Measurements from ENCODE around the gene RAD21L1.
A peak's percentile ranks its signal among the peaks of the same experiment; 100 is the strongest.

RAD21L1 gene

DNA sequence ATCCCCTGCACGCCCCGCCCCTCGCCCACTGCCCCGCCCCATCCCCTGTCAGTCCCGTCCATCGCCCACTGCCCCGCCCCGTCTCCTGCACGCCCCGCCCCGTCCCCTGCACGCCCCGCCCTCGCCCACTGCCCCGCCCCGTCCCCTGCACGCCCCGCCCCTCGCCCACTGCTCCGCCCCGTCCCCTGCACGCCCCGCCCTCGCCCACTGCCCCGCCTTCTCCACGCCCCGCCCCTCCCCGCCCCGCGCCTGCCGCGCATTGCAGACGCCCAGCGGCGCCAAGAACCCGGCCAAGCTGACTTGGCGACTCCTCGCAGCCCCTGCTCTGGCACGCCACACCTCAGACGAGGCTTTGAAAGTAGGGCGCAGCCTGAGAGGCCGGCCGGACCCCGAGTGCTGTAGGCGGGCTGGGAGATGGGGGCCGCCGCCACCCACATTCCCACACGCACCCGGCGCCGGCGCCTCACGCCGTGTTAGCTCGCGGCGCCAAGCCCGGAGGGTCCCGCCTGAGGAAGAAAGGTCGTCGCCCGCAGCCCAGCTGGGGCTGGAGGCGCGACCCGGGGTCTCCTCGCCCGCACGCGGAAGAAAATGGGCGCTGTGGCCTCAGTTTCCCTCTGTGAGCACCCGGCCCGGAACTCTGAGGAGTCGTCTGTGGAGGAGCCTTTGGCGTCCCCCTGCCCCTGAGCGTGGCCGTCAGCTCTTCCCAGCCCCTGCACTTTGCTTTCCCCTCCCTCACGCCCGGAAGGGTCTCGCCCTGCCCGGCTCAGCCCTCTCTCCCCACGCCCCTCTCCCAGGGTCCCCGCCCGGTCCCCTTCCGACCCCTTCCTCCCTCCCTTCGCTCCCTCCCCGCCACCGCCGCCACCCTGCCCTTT is at the start of gene RAD21L1:
Gene RAD21L1 (plus strand): TSS at position 262 of the 872 bp plus-strand sequence. CDS start 2,410 bp downstream, outside the sequence.
- peak; percentile 96 for DNase-seq (ENCODE audit: low spot score)

- no peak for DNase-seq (ENCODE audit: low spot score)
Measured at GRCh38 chr20:1177680-1178079, 48.2 kb upstream of the RAD21L1 start.

GRCh38 chr20:1178103-1178502 is 47.7 kb upstream of the RAD21L1 start:
- DNase-seq (ENCODE audit: low spot score), result no peak

DNA sequence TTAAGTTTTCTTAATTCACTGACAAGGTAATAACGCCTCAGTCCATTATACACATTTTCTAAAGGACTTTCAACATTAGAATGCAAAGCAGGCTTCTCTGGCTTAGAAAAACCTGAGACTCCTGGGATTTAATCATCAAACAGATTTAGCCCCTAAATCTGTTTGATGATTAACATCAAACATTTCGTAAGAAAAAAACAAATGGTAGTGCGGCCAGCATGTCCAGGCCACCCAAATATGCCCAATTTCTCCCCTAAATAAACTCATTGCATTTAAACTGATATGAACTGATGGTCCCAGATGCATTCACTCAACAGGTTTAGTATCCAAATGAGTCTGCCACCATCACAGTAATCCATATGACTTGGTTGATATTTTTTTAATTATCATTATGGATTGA is 47.2 kb upstream of the RAD21L1 start:
- no peak for DNase-seq (ENCODE audit: low spot score)

GRCh38 chr20:1180949-1181348 is 44.9 kb upstream of the RAD21L1 start:
- DNase-seq (ENCODE audit: low spot score), result no peak

DNA sequence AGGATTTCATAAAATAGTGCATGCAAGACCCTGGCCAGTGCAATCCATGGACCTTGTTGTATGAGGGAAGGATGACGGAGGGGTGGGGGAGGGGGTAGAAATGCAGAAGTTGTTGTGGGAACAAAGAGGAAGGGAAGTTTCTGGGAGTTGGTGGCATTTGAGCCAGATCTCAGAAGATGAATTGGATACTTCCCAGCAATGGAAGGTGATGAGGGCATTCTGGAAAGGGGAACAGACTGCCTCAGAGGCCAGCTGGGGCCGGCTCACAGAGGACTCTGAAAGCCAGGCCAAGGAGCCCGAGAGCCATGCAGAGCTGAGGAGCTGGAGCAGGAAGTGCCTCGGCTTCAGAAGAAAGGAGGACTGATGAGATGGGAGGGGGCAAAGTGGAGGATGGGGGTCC is 43.7 kb upstream of the RAD21L1 start:
- no peak for DNase-seq (ENCODE audit: low spot score)

DNA sequence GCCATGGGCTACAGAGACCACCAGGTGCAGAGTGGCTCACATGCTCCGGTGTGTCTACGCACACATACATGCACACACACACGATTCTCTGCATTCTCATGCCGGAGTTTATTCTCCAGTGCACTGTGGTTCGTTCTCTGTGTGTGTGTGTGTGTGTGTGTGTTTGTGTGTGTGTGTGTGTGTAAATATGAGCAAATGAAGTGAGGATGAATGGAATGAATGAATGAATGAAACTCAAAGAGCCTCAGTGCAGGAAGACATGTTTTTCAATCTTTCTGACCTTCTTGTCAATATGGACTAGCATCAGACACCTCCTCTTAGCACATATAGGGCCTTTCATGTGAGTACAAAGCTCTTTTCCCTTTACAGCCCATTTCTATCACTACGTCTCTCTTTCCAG is 42.7 kb upstream of the RAD21L1 start:
- DNase-seq (ENCODE audit: low spot score), result no peak

DNA sequence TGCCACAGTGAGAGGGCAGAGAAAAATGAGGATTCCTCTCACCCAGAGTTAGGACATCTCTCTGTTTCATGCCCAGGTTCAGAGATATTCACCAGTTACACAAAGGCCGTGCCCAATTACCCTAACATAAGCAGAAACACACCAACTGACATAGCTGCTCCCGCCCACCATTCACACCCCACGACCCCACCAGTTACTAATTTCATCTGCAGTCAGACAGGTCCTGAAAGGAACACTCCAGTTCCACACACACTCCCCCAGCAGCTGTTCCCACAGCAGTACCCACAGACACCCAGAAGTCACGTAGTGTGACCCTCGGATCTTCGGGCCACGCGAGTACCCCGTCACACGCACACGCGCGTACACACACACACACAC is 41.6 kb upstream of the RAD21L1 start:
- DNase-seq (ENCODE audit: low spot score), result no peak

GRCh38 chr20:1184638-1185315 is 41.1 kb upstream of the RAD21L1 start, which contains the start of gene TMEM74B:
TSS of gene TMEM74B (minus strand) at chr20:1184981. CDS start at chr20:1183801, 1,180 bp downstream.
- peak; percentile 53 for DNase-seq (ENCODE audit: low spot score)

- DNase-seq (ENCODE audit: low spot score), result peak; percentile 74
Measured at GRCh38 chr20:1185316-1185741, 40.5 kb upstream of the RAD21L1 start.

- DNase-seq (ENCODE audit: low spot score), result peak; percentile 87
Measured at GRCh38 chr20:1185790-1186334, 40.0 kb upstream of the RAD21L1 start.

DNA sequence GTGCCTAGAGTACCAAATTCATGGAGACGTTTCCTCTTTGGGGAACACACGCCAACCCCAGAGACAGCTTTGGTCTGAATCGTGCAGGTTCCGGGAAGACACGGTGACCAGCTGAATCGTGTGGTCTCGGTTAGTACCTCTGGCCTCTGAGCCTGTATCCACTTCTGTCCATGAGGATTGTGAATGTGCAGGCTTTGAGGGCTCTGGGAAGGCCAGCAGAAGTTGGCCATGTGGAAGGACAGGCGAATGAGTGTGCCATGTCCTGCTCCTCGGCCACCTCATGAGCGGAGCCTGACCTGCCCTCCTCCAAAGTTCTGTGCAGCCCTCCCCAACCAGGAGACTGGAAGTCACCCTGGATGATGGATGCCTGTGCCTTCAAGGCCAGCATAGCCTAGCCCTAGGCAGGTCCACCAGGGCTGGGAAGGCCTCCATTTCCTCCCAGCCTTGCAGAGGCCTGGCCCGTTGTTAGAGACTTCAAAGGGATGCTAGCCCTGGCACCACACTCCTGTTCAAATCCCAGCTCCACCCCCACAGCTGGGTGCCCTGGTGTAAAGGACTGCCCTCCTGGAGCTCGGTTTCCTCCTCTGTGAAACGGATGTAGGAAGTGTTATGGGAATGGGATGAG is 39.4 kb upstream of the RAD21L1 start:
- DNase-seq (ENCODE audit: low spot score), result no peak

- no peak for DNase-seq (ENCODE audit: low spot score)
Measured at GRCh38 chr20:1187605-1188171, 38.2 kb upstream of the RAD21L1 start.

DNA sequence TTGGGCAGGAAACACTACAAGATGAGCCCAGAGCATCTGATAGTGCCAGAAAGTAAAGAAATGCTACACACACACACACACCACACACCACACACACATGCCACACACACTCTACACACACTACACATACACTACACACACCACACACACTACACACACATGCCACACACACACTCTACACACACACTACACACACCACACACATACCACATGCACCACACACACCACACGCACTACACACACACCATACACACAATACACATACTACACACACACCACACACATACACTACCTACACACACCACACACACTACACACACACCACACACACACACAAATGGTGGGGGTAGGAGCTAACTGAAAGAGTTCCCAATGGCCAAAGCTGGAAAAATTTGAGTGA is 37.5 kb upstream of the RAD21L1 start:
- no peak for DNase-seq (ENCODE audit: low spot score)

DNA sequence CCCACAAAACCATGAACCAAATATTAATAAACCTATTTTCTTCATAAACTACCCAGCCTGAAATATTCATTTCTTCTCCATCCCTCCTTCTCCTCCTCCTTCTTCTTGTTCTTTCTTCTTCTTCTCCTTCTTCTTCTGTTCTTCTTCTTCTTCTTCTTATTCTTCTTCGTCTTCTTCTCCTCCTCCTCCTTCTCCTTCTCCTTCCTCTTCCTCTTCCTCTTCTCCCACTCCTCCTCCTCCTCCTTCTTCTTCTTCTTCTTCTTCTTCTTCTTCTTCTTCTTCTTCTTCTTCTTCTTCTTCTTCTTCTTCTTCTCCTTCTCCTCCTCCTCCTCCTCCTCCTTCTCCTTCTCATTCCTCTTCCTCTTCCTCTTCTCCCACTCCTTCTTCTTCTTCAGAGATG is 36.0 kb upstream of the RAD21L1 start:
- no peak for DNase-seq (ENCODE audit: low spot score)

- DNase-seq (ENCODE audit: low spot score), result no peak
Measured at GRCh38 chr20:1190847-1191246, 35.0 kb upstream of the RAD21L1 start.

GRCh38 chr20:1191299-1191698 is 34.5 kb upstream of the RAD21L1 start:
- no peak for DNase-seq (ENCODE audit: low spot score)

GRCh38 chr20:1195226-1195625 is 30.6 kb upstream of the RAD21L1 start:
- no peak for DNase-seq (ENCODE audit: low spot score)

DNA sequence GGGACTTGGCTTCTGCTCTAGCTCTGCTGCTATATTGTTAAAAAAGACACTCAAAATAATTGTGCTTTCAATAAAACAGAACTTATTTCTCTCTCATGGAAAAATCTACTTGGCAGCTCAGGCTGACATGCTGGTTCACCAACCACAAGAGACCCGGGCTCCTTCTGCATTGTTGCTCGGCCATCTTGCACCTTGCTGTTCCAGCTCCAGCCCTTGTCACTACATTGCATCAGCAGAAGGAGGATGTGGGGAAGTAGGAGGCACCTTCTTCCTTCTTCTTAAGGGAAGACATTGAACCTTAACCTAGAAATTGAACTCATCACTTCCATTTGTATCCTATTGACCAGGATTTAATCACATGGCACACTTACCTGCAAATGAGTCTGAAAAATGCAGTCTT is 29.2 kb upstream of the RAD21L1 start:
- DNase-seq (ENCODE audit: low spot score), result no peak

- DNase-seq (ENCODE audit: low spot score), result no peak
Measured at GRCh38 chr20:1197801-1198200, 28.0 kb upstream of the RAD21L1 start.

- no peak for DNase-seq (ENCODE audit: low spot score)
Measured at GRCh38 chr20:1198751-1199150, 27.1 kb upstream of the RAD21L1 start.

DNA sequence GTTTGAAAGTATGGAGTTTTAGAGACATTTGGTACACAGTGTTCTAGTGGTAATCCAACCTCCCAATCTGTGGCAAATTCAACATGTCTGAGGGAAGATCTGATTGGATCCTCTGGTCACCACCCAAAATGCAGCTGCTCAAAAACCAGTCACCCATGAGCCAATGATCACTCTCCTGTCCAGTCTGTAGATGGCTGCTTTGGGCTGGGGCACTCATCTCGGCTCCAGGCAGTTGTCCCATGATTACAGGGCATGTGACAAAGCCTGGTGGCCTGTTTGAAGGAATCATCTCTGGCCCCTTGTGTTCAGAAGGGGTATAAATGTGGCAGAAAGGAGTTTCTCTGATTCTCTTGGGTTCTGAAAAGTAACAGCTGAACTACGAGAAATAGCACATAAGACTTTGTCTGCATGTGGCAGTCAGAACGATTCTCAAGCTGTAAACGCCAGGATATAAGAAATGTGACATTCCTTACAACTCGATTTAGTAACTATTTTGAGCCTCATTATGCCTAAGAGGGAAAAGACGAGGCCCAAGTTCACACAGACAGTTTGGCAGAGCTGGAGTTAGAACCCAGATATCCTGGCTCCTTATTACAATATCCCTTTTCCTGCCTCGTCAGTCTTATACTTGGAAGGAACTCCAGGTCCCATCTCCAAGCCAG is 26.5 kb upstream of the RAD21L1 start:
- DNase-seq (ENCODE audit: low spot score), result no peak
